Activated B cell treated with CpG ODN at 0.5 μM for 24 hours (primary cell): ENCODE measurements around the gene SNED1. TPM values are rescaled to one million over a fixed set of nuclear protein-coding genes. Genes with fewer than 3 reads are reported as not detected.

Experiments
- ATAC-seq: fragments of 200-7000 bp; cut with Tn5 transposase; one replicate; pipeline ENCODE4 v1.10.0; 2021; ENCODE audit warnings: low read depth, mild to moderate bottlenecking, moderate library complexity
- CTCF ChIA-PET: fragments of 350-600 bp; sonication (Branson Sonifier 250); formaldehyde crosslinking; loops from one replicate; lab custom pipeline; 2021; ENCODE audit warnings: antibody characterized with exemption; lab: Charles Lee
- POLR2A ChIA-PET: fragments of 350-600 bp; sonication (Branson Sonifier 250); formaldehyde crosslinking; loops from one replicate; lab custom pipeline; 2021; ENCODE audit warnings: antibody characterized with exemption; lab: Charles Lee
- DNase-seq: peaks from one replicate; pipeline ENCODE4 v3.0.0; 2022
- H3K27ac Mint-ChIP-seq: one replicate; pipeline ENCODE4 v1.8.0; 2020; ENCODE audit warnings: mixed read lengths
- H3K27me3 Mint-ChIP-seq: one replicate; pipeline ENCODE4 v1.8.0; 2021; ENCODE audit warnings: mixed read lengths
- H3K36me3 Mint-ChIP-seq: one replicate; pipeline ENCODE4 v1.8.0; 2021; ENCODE audit warnings: low read depth, mixed read lengths
- H3K4me1 Mint-ChIP-seq: one replicate; pipeline ENCODE4 v1.8.0; 2021; ENCODE audit warnings: mixed read lengths
- H3K4me3 Mint-ChIP-seq: one replicate; pipeline ENCODE4 v1.8.0; 2020; ENCODE audit warnings: mild to moderate bottlenecking, mixed read lengths
- H3K9me3 Mint-ChIP-seq: one replicate; pipeline ENCODE4 v1.8.0; 2020; ENCODE audit warnings: mixed read lengths
- CTCF ChIP-seq: fragments of 200-600 bp; IDR thresholded peaks from one replicate; pipeline ENCODE4 v1.8.0; 2022; ENCODE audit warnings: antibody characterized with exemption, mild to moderate bottlenecking
- intact Hi-C: fragments of 100-400 bp; cut with micrococcal nuclease; formaldehyde crosslinking; loops from one replicate; pipeline ENCODE4 v1.15.1; 2024
- total RNA-seq: library from RNA; stranded (reverse); gene quantifications from 2 replicates; pipeline ENCODE4 v1.2.3, GENCODE V29; 2022

The SNED1 gene
- total RNA-seq, 1 donor from 2014 or later = 59.8 TPM

- DNase-seq = no peak
- intact Hi-C loops = no loop called here
- peaks cover 38% of the 10 kb centered on the region for H3K4me1 Mint-ChIP-seq
- CTCF ChIA-PET = no interaction called here
- no peaks in the 10 kb centered on the region for H3K27me3 Mint-ChIP-seq
- ATAC-seq = no peak
- POLR2A ChIA-PET = no interaction called here
- no peak overlapping the region for H3K27ac Mint-ChIP-seq
- H3K4me3 Mint-ChIP-seq = no peak overlapping the region
- no peak for TF ChIP-seq CTCF
- H3K9me3 Mint-ChIP-seq = no peaks in the 10 kb centered on the region
- no peaks in the 10 kb centered on the region for H3K36me3 Mint-ChIP-seq
Observed at GRCh38 chr2:241033994-241034393, 35.6 kb downstream of the SNED1 start.

- no peak overlapping the region for H3K4me3 Mint-ChIP-seq
- H3K4me1 Mint-ChIP-seq = peaks cover 44% of the 10 kb centered on the region
- no peak for TF ChIP-seq CTCF
- no peaks in the 10 kb centered on the region for H3K27me3 Mint-ChIP-seq
- ATAC-seq (no peak), DNase-seq (no peak)
- intact Hi-C loops = loop anchor here (5.0 kb wide), 2 partner anchors 323 to 848 kb away; partner anchors contain the start of gene FARP2
- ChIA-PET POLR2A (no interaction called here), CTCF (no interaction called here)
- H3K36me3 Mint-ChIP-seq = no peaks in the 10 kb centered on the region
- H3K9me3 Mint-ChIP-seq = no peaks in the 10 kb centered on the region
- peak overlapping the region; percentile 41 for H3K27ac Mint-ChIP-seq
Observed at GRCh38 chr2:241034490-241035141, 36.2 kb downstream of the SNED1 start.

- ChIA-PET CTCF (no interaction called here), POLR2A (interaction anchor here (1.0 kb wide), 1 partner anchor 67 kb away, joined by 3 read pairs; the partner anchor contains the start of gene MTERF4)
- no peaks in the 10 kb centered on the region for H3K9me3 Mint-ChIP-seq
- peaks cover 51% of the 10 kb centered on the region for H3K4me1 Mint-ChIP-seq
- no peaks in the 10 kb centered on the region for H3K27me3 Mint-ChIP-seq
- no peak for DNase-seq
- peak overlapping the region; percentile 35 for H3K4me3 Mint-ChIP-seq
- peak; percentile 8 for ATAC-seq
- peak overlapping the region; percentile 41 for H3K27ac Mint-ChIP-seq
- no peak for TF ChIP-seq CTCF
- peaks cover 2% of the 10 kb centered on the region for H3K36me3 Mint-ChIP-seq
- intact Hi-C loops = loop anchor here (5.0 kb wide), 2 partner anchors 322 to 847 kb away; partner anchors contain the start of gene FARP2
Observed at GRCh38 chr2:241035142-241035817, 36.9 kb downstream of the SNED1 start.

- H3K4me1 Mint-ChIP-seq = peaks cover 52% of the 10 kb centered on the region
Observed at GRCh38 chr2:241035818-241036396, 37.5 kb downstream of the SNED1 start.

More at GRCh38 chr2:241035818-241036396, 37.5 kb downstream of the SNED1 start:
- DNase-seq (no peak), ATAC-seq (peak; percentile 32)
- H3K27me3 Mint-ChIP-seq = no peaks in the 10 kb centered on the region
- POLR2A ChIA-PET = interaction anchor here (0.7 to 1.0 kb wide), 2 partner anchors 66 to 112 kb away, joined by 3 to 5 read pairs; partner anchors contain the start of gene MTERF4
- H3K9me3 Mint-ChIP-seq = no peaks in the 10 kb centered on the region
- peak overlapping the region; percentile 84 for H3K4me3 Mint-ChIP-seq
- H3K27ac Mint-ChIP-seq = peak overlapping the region; percentile 76
- intact Hi-C loops = loop anchor here (5.0 kb wide), 2 partner anchors 321 to 846 kb away; partner anchors contain the start of gene FARP2
- CTCF ChIA-PET = no interaction called here
- no peak for TF ChIP-seq CTCF
- H3K36me3 Mint-ChIP-seq = peaks cover 7% of the 10 kb centered on the region
